Natural killer cell (primary cell): ENCODE data around the gene CEP85. TPM values are rescaled to one million over a fixed set of nuclear protein-coding genes. Genes with fewer than 3 reads are reported as not detected.
"Not testable (repeated sequence)": the region's sequence is repeated elsewhere in the genome, so short reads cannot be mapped to it uniquely, and the experiment has no call there.

Experiments
- ATAC-seq, 3 donors: fragments of 150-1000 bp in 2 of 3; fragments of 200-7000 bp in 1 of 3; cut with Tn5 transposase; 1 replicate in 1 of 3; 2 replicates in 2 of 3; pipeline ENCODE4 v1.10.0; 2021; ENCODE audit warnings: mild to moderate bottlenecking in 2 of 3, moderate library complexity in 2 of 3
- DNase-seq, 2 donors: peaks; one replicate each; pipeline versions ENCODE4 v3.0.0 to v3.0.0-alpha.2; 2013 to 2021; ENCODE audit warnings: mixed read lengths in 1 of 2
- H3K27ac ChIP-seq: one replicate; pipeline ENCODE4 v1.5.1; 2013; ENCODE audit warnings: mild to moderate bottlenecking, low read length
- H3K27me3 ChIP-seq: one replicate; pipeline ENCODE4 v1.6.1; 2013; ENCODE audit warnings: low read length; ENCODE audit not compliant: control insufficient read depth, insufficient read depth
- H3K36me3 ChIP-seq: one replicate; pipeline ENCODE4 v1.6.1; 2013; ENCODE audit warnings: low read length; ENCODE audit not compliant: control insufficient read depth, insufficient read depth
- H3K4me1 ChIP-seq: one replicate; pipeline ENCODE4 v1.6.1; 2013; ENCODE audit warnings: low read length; ENCODE audit not compliant: control insufficient read depth, insufficient read depth
- H3K4me3 ChIP-seq: one replicate; pipeline ENCODE4 v1.5.1; 2013; ENCODE audit warnings: low read length
- H3K9me3 ChIP-seq: one replicate; pipeline ENCODE4 v1.6.1; 2013; ENCODE audit warnings: low read length; ENCODE audit not compliant: control insufficient read depth, insufficient read depth
- H3K27ac Mint-ChIP-seq, 2 donors: one replicate each; pipeline ENCODE4 v1.8.0; 2022; ENCODE audit warnings: mild to moderate bottlenecking in 2 of 2, mixed read lengths in 2 of 2, moderate library complexity in 1 of 2
- H3K27me3 Mint-ChIP-seq, 2 donors: one replicate each; pipeline ENCODE4 v1.8.0; 2022; ENCODE audit warnings: low read depth in 2 of 2, mixed read lengths in 2 of 2
- H3K36me3 Mint-ChIP-seq: one replicate; pipeline ENCODE4 v1.8.0; 2022; ENCODE audit warnings: mixed read lengths
- H3K4me1 Mint-ChIP-seq, 2 donors: one replicate each; pipeline ENCODE4 v1.8.0; 2022; ENCODE audit warnings: mixed read lengths in 2 of 2
- H3K4me3 Mint-ChIP-seq: one replicate; pipeline ENCODE4 v1.8.0; 2022; ENCODE audit warnings: mild to moderate bottlenecking, moderate library complexity, mixed read lengths
- H3K9me3 Mint-ChIP-seq, 2 donors: one replicate each; pipeline ENCODE4 v1.8.0; 2022; ENCODE audit warnings: mixed read lengths in 2 of 2
- WGBS: methylation state at CpG from one replicate; pipeline ENCODE4 v1.1.7; 2013; ENCODE audit warnings: missing lambda C conversion rate; ENCODE audit not compliant: insufficient coverage; 5-methylcytosine and 5-hydroxymethylcytosine counted together
- intact Hi-C: fragments of 100-400 bp; cut with micrococcal nuclease; formaldehyde crosslinking; loops from one replicate; pipeline ENCODE4 v1.14.2; 2022
- total RNA-seq, 4 donors: library from RNA; stranded (reverse); fragments of 120-200 nt in 1 of 4; gene quantifications; one replicate each; pipeline versions ENCODE4 v1.2.3 to v1.2.4, GENCODE V29; 2013 to 2022
- TF ChIP-seq, protein P1 (sequence below): fragments of 200-600 bp; IDR thresholded peaks from one replicate; pipeline ENCODE4 v1.8.0; 2022; ENCODE audit warnings: antibody characterized with exemption

The CEP85 gene
- total RNA-seq, 3 donors from 2014 or later (not counting 1 experiment from before 2014, with no cell fraction given): 13.0 to 20.4 (median 18.0) TPM

DNA sequence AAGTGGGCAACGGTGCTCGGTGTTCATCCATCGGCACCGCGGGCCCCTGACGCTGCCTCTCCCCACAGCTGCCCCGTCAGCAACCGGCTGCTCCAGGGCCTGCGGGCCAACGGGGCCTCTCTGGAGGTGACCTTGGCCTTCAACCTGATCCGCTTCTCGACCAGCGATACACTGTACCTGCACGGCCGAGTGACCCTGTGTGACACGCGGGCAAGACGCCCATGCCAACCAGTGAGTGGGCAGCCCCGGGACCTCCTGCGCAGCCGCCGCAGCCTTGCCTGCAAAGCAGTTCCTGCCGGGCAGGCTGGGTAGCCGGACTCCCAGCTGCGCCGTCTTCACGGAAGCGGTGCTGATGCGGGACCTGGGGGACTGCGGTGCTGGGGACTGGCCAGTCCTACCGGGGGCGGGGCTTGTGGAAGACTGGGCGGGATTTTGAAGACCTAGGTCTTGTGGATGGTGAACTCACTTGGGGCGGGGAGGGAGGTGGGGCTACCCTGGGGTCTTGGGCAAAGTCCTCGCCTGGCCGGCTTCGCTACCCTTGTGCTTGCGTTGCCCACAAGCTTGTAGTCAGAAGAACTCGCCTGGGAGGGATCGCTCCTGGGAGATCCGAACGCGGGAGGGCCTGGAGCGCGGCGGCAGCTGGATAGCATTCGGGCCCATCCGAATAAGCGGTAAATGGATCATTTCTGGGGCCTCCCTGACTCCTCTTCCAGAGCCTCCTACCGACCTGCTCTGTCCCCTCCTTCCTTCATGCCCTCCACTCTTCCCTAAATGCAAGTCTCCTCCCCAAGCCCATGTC lies 8.8 kb upstream of the CEP85 start:
- Mint-ChIP-seq H3K27me3 (peaks cover 12 to 26% of the 10 kb centered on the region in 2 donors), H3K4me1 (peaks cover 9 to 15% of the 10 kb centered on the region in 2 donors), H3K36me3 (no peaks in the 10 kb centered on the region), H3K27ac (peak overlapping the region in 1 of 2 donors; percentile 61), H3K4me3 (peak overlapping the region; percentile 81), H3K9me3 (no peaks in the 10 kb centered on the region)
- H3K9me3 ChIP-seq: no peaks in the 10 kb centered on the region
- 13% methylated on average over 50 of the region's 50 CpGs for WGBS
- peak overlapping the region; percentile 31 for H3K4me3 ChIP-seq
- peaks cover 15% of the 10 kb centered on the region for H3K4me1 ChIP-seq
- TF ChIP-seq, protein P1, sequence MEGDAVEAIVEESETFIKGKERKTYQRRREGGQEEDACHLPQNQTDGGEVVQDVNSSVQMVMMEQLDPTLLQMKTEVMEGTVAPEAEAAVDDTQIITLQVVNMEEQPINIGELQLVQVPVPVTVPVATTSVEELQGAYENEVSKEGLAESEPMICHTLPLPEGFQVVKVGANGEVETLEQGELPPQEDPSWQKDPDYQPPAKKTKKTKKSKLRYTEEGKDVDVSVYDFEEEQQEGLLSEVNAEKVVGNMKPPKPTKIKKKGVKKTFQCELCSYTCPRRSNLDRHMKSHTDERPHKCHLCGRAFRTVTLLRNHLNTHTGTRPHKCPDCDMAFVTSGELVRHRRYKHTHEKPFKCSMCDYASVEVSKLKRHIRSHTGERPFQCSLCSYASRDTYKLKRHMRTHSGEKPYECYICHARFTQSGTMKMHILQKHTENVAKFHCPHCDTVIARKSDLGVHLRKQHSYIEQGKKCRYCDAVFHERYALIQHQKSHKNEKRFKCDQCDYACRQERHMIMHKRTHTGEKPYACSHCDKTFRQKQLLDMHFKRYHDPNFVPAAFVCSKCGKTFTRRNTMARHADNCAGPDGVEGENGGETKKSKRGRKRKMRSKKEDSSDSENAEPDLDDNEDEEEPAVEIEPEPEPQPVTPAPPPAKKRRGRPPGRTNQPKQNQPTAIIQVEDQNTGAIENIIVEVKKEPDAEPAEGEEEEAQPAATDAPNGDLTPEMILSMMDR: no peak
- ATAC-seq (peak; percentile 86 to 97 (median 92)), DNase-seq (peak; percentile 39 to 50)
- no peaks in the 10 kb centered on the region for H3K36me3 ChIP-seq
- H3K27ac ChIP-seq: no peak overlapping the region
- peaks cover 7% of the 10 kb centered on the region for H3K27me3 ChIP-seq
- intact Hi-C loops: no loop called here

DNA sequence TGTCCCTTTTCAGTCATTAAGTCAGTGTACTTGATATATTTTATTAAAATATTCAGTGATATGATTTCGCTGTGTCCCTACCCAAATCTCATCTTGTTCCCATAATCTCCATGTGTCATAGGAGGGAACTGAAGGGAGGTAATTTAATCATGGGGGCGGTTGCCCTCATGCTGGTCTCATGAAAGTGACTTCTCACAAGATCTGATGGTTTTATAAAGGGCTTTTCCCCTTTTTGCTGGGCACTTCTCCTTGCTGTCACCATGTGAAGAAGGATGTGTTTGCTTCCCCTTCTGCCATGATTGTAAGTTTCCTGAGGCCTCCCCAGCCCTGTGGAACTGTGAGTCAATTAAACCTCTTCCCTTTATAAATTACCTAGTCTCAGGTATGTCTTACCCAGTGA lies 3.3 kb upstream of the CEP85 start:
- Mint-ChIP-seq H3K4me1 (peaks cover 25 to 29% of the 10 kb centered on the region in 2 donors), H3K27me3 (peaks cover 9 to 22% of the 10 kb centered on the region in 2 donors)
- peaks cover 20% of the 10 kb centered on the region for H3K4me1 ChIP-seq
- not testable (repeated sequence) for H3K36me3 ChIP-seq, H3K27ac Mint-ChIP-seq, H3K27me3 ChIP-seq, H3K36me3 Mint-ChIP-seq, ATAC-seq, DNase-seq, H3K4me3 ChIP-seq, H3K9me3 Mint-ChIP-seq, H3K4me3 Mint-ChIP-seq, H3K9me3 ChIP-seq, H3K27ac ChIP-seq
- WGBS: no CpG with 5 or more reads among the region's 2 CpGs
- intact Hi-C loops: loop anchor here (5.0 kb wide), 1 partner anchor 63 kb away; the partner anchor contains the start of genes C1orf232 and ZNF593

DNA sequence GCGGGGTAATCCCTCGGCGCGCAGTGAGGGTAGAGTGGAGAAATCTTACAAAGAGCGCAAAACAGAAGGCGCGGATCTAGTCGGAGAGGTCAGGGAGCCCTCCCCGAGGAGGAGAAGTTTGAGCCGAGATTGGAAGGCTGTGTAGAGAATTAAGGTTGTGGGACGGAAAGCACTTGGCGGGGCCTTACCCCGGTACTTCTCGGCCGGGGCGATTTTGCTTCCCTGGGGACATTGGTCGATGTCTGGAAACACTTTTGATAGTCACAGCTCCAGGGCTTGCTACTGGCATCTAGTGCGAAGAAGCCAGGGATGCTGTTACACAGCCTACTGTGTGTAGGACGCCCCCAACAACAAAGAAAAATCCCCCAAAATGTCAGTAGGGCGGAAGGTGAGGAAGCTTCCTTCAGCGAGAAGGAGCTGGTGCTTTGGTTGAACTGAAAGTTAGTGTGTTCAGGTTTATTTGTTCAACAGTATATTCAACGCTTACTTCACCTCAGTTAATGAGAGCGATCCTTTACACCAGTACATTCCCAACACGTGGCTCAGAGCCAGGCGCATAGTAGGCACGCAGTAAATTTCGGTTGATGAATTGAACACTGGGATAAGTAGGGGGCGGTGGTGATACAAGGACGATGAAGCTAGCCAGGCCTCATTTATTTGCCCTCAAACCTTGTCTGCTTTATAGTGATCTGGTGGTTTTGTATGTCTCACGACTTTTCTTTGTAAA lies 807 bp downstream of the CEP85 start:
- Histone ChIP-seq H3K4me3 (peak overlapping the region; percentile 93), H3K36me3 (no peaks in the 10 kb centered on the region), H3K27ac (peak overlapping the region; percentile 78), H3K9me3 (no peaks in the 10 kb centered on the region), H3K27me3 (no peaks in the 10 kb centered on the region), H3K4me1 (peaks cover 18% of the 10 kb centered on the region)
- DNase-seq (peak in 1 of 2 donors; percentile 59), ATAC-seq (no peak)
- Mint-ChIP-seq H3K27me3 (no peaks in the 10 kb centered on the region), H3K4me3 (peak overlapping the region; percentile 99), H3K4me1 (peaks cover 29 to 30% of the 10 kb centered on the region in 2 donors), H3K36me3 (no peaks in the 10 kb centered on the region), H3K9me3 (no peaks in the 10 kb centered on the region), H3K27ac (peak overlapping the region; percentile 94 to 96)
- intact Hi-C loops: loop anchor here (1.0 to 5.0 kb wide), 3 partner anchors 36 to 124 kb away; partner anchors contain the start of genes C1orf232, PDIK1L and ZNF593
- TF ChIP-seq, protein P1: no peak
- 2% methylated on average over 24 of the region's 30 CpGs for WGBS
